H1 (cell line): Measurements from ENCODE around the gene ESCO1. TPM values are rescaled to one million over a fixed set of nuclear protein-coding genes. Genes with fewer than 3 reads are reported as not detected.
A peak's percentile ranks its signal among the peaks of the same experiment; 100 is the strongest.

Experiments used
- CTCF ChIA-PET: fragments of 300-600 bp; sonication (Branson Sonifier 250); formaldehyde crosslinking; loops from one replicate; lab custom pipeline; 2021; ENCODE audit not compliant: partially characterized antibody; lab: Charles Lee
- POLR2A ChIA-PET: fragments of 300-600 bp; sonication (Branson Sonifier 250); formaldehyde crosslinking; loops from one replicate; lab custom pipeline; 2021; ENCODE audit warnings: inconsistent platforms; ENCODE audit not compliant: partially characterized antibody; lab: Charles Lee
- DNase-seq, 2 experiments: peaks; one replicate each; pipeline versions ENCODE4 v3.0.0 to v3.0.0-alpha.2; 2010 to 2022; ENCODE audit warnings: low spot score in 2 of 2, low read depth in 1 of 2, mixed read lengths in 1 of 2
- FAIRE-seq: peaks from 2 replicates; lab custom pipeline; 2011; peaks lifted over from hg19 to GRCh38; lab: Jason Lieb, UNC
- H2AFZ ChIP-seq: 2 replicates; pipeline ENCODE4 v1.8.1; 2012; ENCODE audit warnings: low read length, inconsistent platforms
- H2AK5ac ChIP-seq: 2 replicates; pipeline ENCODE4 v1.6.1; 2013; ENCODE audit warnings: low read depth, low read length
- H2BK120ac ChIP-seq: replicated peaks from 2 replicates; pipeline ENCODE3; 2013; ENCODE audit warnings: low read depth, low read length, inconsistent platforms
- H2BK12ac ChIP-seq: 2 replicates; pipeline ENCODE4 v1.6.1; 2013; ENCODE audit warnings: low read depth, low read length
- H2BK15ac ChIP-seq: 2 replicates; pipeline ENCODE4 v1.6.1; 2013; ENCODE audit warnings: low read length
- H2BK20ac ChIP-seq: 2 replicates; pipeline ENCODE4 v1.6.1; 2013; ENCODE audit warnings: low read length
- H2BK5ac ChIP-seq: 2 replicates; pipeline ENCODE4 v1.6.1; 2013; ENCODE audit warnings: low read depth, low read length
- H3K14ac ChIP-seq: 2 replicates; pipeline ENCODE4 v1.6.1; 2013; ENCODE audit warnings: inconsistent platforms; ENCODE audit not compliant: insufficient read length
- H3K18ac ChIP-seq: 2 replicates; pipeline ENCODE4 v1.6.1; 2013; ENCODE audit warnings: low read length; ENCODE audit errors: extremely low read depth
- H3K23ac ChIP-seq: 2 replicates; pipeline ENCODE4 v1.6.1; 2013; ENCODE audit warnings: inconsistent platforms; ENCODE audit not compliant: insufficient read length
- H3K23me2 ChIP-seq: 2 replicates; pipeline ENCODE4 v1.6.1; 2013; ENCODE audit warnings: low read depth, low read length
- H3K27ac ChIP-seq: 2 replicates; pipeline ENCODE4 v1.6.1; 2011; ENCODE audit warnings: low read depth, low read length, inconsistent platforms
- H3K27me3 ChIP-seq, 4 experiments: replicated peaks in 1 of 4; 1 replicate in 1 of 4; 2 replicates in 3 of 4; pipeline versions ENCODE4 v1.6.1 to v1.8.1; 2011 to 2013; ENCODE audit warnings: low read length in 3 of 4, mild to moderate bottlenecking in 3 of 4, inconsistent platforms in 2 of 4, mixed read lengths in 2 of 4, moderate library complexity in 1 of 4; ENCODE audit not compliant: control insufficient read depth in 3 of 4, insufficient read depth in 3 of 4; ENCODE audit errors: extremely low read depth in 1 of 4
- H3K36me3 ChIP-seq, 4 experiments: 2 replicates each; pipeline versions ENCODE4 v1.6.1 to v1.8.1; 2011 to 2013; ENCODE audit warnings: mild to moderate bottlenecking in 4 of 4, low read length in 3 of 4, moderate library complexity in 2 of 4, control low read depth in 1 of 4, inconsistent platforms in 1 of 4; ENCODE audit not compliant: insufficient read depth in 4 of 4, control insufficient read depth in 2 of 4
- H3K4ac ChIP-seq: replicated peaks from 2 replicates; pipeline ENCODE3; 2013; ENCODE audit warnings: low read length, low read depth, mixed read lengths, inconsistent platforms; ENCODE audit not compliant: insufficient read length
- H3K4me1 ChIP-seq, 4 experiments: replicated peaks in 1 of 4; 1 replicate in 1 of 4; 2 replicates in 3 of 4; pipeline versions ENCODE4 v1.6.1 to v1.8.1; 2011 to 2013; ENCODE audit warnings: low read length in 3 of 4, inconsistent platforms in 2 of 4, mixed read lengths in 1 of 4; ENCODE audit not compliant: insufficient read depth in 4 of 4, control insufficient read depth in 3 of 4
- H3K4me2 ChIP-seq, 2 experiments: 2 replicates each; pipeline versions ENCODE4 v1.6.1 to v1.8.1; 2011 to 2013; ENCODE audit warnings: low read depth in 2 of 2, low read length in 2 of 2, control low read depth in 1 of 2, inconsistent platforms in 1 of 2, mild to moderate bottlenecking in 1 of 2; ENCODE audit not compliant: insufficient read depth in 1 of 2
- H3K4me3 ChIP-seq, 4 experiments: fragments of 200-600, 300-600 bp in 1 of 4; sonication (generic), shearing (Covaris generic), sonication (Bioruptor Twin) in 1 of 4; 2 replicates each; pipeline versions ENCODE4 v1.5.1 to v1.8.1; 2011 to 2016; ENCODE audit warnings: low read length in 4 of 4, low read depth in 3 of 4, control low read depth in 2 of 4, inconsistent platforms in 2 of 4, mild to moderate bottlenecking in 2 of 4, mixed read lengths in 1 of 4, moderate library complexity in 1 of 4; ENCODE audit not compliant: insufficient read depth in 2 of 4; ENCODE audit errors: extremely low read depth in 1 of 4
- H3K56ac ChIP-seq: replicated peaks from 2 replicates; pipeline ENCODE3; 2013; ENCODE audit warnings: low read depth, mild to moderate bottlenecking, mixed read lengths, low read length, inconsistent platforms; ENCODE audit not compliant: insufficient read length
- H3K79me1 ChIP-seq: 2 replicates; pipeline ENCODE4 v1.6.1; 2013; ENCODE audit warnings: low read depth, low read length, control low read depth
- H3K79me2 ChIP-seq, 2 experiments: 2 replicates each; pipeline versions ENCODE4 v1.6.1 to v1.8.1; 2012 to 2013; ENCODE audit warnings: low read length in 2 of 2, mild to moderate bottlenecking in 2 of 2, inconsistent platforms in 1 of 2; ENCODE audit not compliant: insufficient read depth in 2 of 2, control insufficient read depth in 1 of 2
- H3K9ac ChIP-seq, 4 experiments: replicated peaks in 1 of 4; 1 replicate in 1 of 4; 2 replicates in 3 of 4; pipeline versions ENCODE4 v1.6.1 to v1.8.1; 2011 to 2013; ENCODE audit warnings: low read depth in 3 of 4, low read length in 3 of 4, control low read depth in 2 of 4, mild to moderate bottlenecking in 2 of 4, moderate library complexity in 2 of 4, inconsistent platforms in 1 of 4; ENCODE audit errors: extremely low read depth in 1 of 4
- H3K9me3 ChIP-seq, 2 experiments: 2 replicates each; pipeline versions ENCODE4 v1.6.1 to v1.8.1; 2012 to 2013; ENCODE audit warnings: mild to moderate bottlenecking in 2 of 2, moderate library complexity in 2 of 2, control low read depth in 1 of 2, inconsistent platforms in 1 of 2, low read depth in 1 of 2, low read length in 1 of 2, mixed read lengths in 1 of 2; ENCODE audit not compliant: insufficient read depth in 2 of 2
- H4K20me1 ChIP-seq, 2 experiments: replicated peaks in 1 of 2; 2 replicates each; pipeline versions ENCODE3 to v1.8.1; 2011 to 2013; ENCODE audit warnings: inconsistent platforms in 2 of 2, low read length in 2 of 2, mild to moderate bottlenecking in 1 of 2; ENCODE audit not compliant: insufficient read depth in 2 of 2, control insufficient read depth in 1 of 2
- H4K5ac ChIP-seq: 2 replicates; pipeline ENCODE4 v1.6.1; 2013; ENCODE audit warnings: low read length, low read depth, mixed read lengths, inconsistent platforms; ENCODE audit not compliant: insufficient read length
- H4K8ac ChIP-seq: 2 replicates; pipeline ENCODE4 v1.8.0; 2013; ENCODE audit warnings: mild to moderate bottlenecking, moderate library complexity, low read length, inconsistent platforms; ENCODE audit not compliant: insufficient read depth; ENCODE audit errors: extremely low read depth
- H4K91ac ChIP-seq: replicated peaks from 2 replicates; pipeline ENCODE3; 2013; ENCODE audit warnings: low read length, mixed read lengths, inconsistent platforms; ENCODE audit not compliant: insufficient read length
- CEBPB ChIP-seq: IDR thresholded peaks from 2 replicates; pipeline ENCODE4 v1.6.1; 2012; ENCODE audit warnings: low read depth, low read length
- SUZ12 ChIP-seq: fragments of 200-600 bp; sonication (generic); IDR thresholded peaks from 2 replicates; pipeline ENCODE4 v1.6.1; 2012; ENCODE audit warnings: mild to moderate bottlenecking, inconsistent platforms, low read length, moderate library complexity, mixed read lengths
- WGBS, 2 experiments: shearing (Covaris generic) in 1 of 2; methylation state at CpG; one replicate each; pipeline versions ENCODE4 v1.1.6 to v1.1.7; 2013 to 2015; ENCODE audit warnings: low lambda C conversion rate in 2 of 2, mixed read lengths in 2 of 2, inconsistent platforms in 1 of 2, low coverage in 1 of 2, missing lambda C conversion rate in 1 of 2; ENCODE audit not compliant: insufficient replicate concordance in 2 of 2, insufficient coverage in 1 of 2, insufficient read length in 1 of 2; ENCODE audit errors: extremely low coverage in 1 of 2, missing lambda C conversion rate in 1 of 2; 5-methylcytosine and 5-hydroxymethylcytosine counted together
- polyA plus RNA-seq, 7 experiments: library from polyadenylated mRNA; depleted of rRNA in 3 of 7; stranded (reverse) in 5 of 7; unstranded in 2 of 7; fragments of >200 nt in 5 of 7; fragments of 200-250 nt in 2 of 7; gene quantifications; 1 replicate in 5 of 7; 2 replicates in 1 of 7; 4 replicates in 1 of 7; pipeline versions ENCODE4 v1.2.1 to v1.2.3, GENCODE V29; 2011 to 2013; ENCODE audit warnings: missing spikeins in 2 of 7, mixed read lengths in 2 of 7
- total RNA-seq: library from RNA; stranded (reverse); fragmentation: NEBNext Ultra II Directional; extraction: Animal tissue kit (Norgen Biotek cat#: 25700); gene quantifications from 2 replicates; pipeline ENCODE4 v1.2.1, GENCODE V29; 2021

ESCO1 gene
- total and polyA plus RNA-seq, 2 of the 8 experiments (the other 6 are each of a cell fraction or from before 2014, with no cell fraction given): 5.8 to 48.3 TPM

- Histone ChIP-seq H2BK15ac (no peak overlapping the region), H3K79me1 (no peaks in the 10 kb centered on the region), H3K36me3 (peaks cover 0 to 40% (median 5%) of the 10 kb centered on the region in 4 experiments; a peak in 6 of 8 replicates), H3K4me3 (no peak overlapping the region), H3K4ac (no peak overlapping the region), H3K79me2 (no peaks in the 10 kb centered on the region), H3K23me2 (no peaks in the 10 kb centered on the region; the same call in 1 of the 2 replicates), H2BK120ac (no peak overlapping the region), H3K56ac (no peak overlapping the region), H3K23ac (no peak overlapping the region), H4K8ac (no peak overlapping the region), H3K27ac (no peak overlapping the region), H2BK5ac (no peak overlapping the region), H3K9me3 (no peaks in the 10 kb centered on the region), H3K27me3 (no peaks in the 10 kb centered on the region), H3K18ac (no peak overlapping the region), H2AFZ (no peak overlapping the region), H3K4me2 (no peak overlapping the region), H4K91ac (no peak overlapping the region), H3K4me1 (no peaks in the 10 kb centered on the region), H4K20me1 (no peaks in the 10 kb centered on the region), H3K9ac (no peak overlapping the region), H2BK12ac (no peak overlapping the region), H3K14ac (no peak overlapping the region), H2BK20ac (no peak overlapping the region), H2AK5ac (no peak overlapping the region), H4K5ac (no peak overlapping the region)
- WGBS, 2 experiments: 92% methylated on average over 6 of the region's 6 CpGs; no CpG with 5 or more reads in 1 of the 2 experiments
- DNase-seq (no peak), FAIRE-seq (no peak)
- ChIA-PET POLR2A (interaction anchor here (1.6 kb wide), 1 partner anchor 11 kb away, joined by 3 read pairs; no protein-coding TSS in a partner anchor), CTCF (interaction anchor here (0.9 kb wide), 1 partner anchor 31 kb away, joined by 3 read pairs; no protein-coding TSS in a partner anchor)
- TF ChIP-seq CEBPB (peak; percentile 62; the same call in 1 of the 2 replicates), SUZ12 (no peak)
These were observed 42.8 kb downstream of the ESCO1 start for GRCh38 chr18:21557607-21558253.
